ENCODE results near the gene RXRB.
A peak's percentile ranks its signal among the peaks of the same experiment; 100 is the strongest.

The RXRB gene

GRCh38 chr6:33200219-33201146 is at the start of gene RXRB, which contains the start of gene SLC39A7:
RXRB (minus strand) TSS chr6:33200665; CDS start chr6:33200476, 189 bp downstream.
SLC39A7 (plus strand) TSS chr6:33200867; CDS start chr6:33201246, 379 bp downstream.
- DNase-seq, result peak; percentile 100

- peak; percentile 31 for DNase-seq
Observed at GRCh38 chr6:33249732-33250630, 49.5 kb upstream of the RXRB start.

DNA sequence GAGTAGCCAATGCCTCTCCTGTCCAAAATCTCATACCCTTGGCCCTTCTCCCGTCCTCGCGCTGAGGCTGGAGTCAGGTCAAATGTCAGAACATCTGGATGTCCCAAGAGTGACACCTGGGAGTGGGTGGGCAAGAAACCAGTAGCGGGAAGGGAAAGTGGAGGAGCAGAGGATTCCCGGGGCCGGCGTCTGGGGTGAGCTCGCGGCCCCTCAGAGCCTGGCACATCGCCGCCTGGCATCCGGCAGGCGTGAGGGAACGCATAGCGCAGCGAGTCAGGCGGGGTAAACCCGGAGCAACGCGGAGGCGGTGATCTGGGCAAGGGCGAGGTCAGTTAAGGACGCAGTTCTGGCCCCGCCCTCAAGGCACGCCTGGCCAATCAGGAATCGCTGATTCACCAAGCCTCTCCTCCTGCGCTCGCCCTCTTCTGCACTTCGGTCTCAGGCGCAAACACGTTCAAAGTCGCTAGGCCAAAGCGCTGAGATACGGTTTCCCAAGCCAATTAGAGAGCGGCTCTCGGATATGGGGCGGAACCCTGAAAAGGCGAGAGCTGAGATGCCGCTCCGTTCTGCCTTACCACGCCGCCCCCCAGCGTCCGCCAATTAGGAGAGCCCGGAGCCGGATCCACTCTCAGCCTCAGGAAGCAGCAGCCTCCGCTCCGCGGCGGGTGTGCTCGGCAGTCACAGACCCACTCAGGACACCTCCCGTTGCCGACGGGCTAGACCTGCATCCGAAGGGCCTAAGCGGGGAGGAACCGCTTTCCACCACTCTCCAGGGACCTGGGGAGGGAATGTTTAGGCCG is 48.7 kb upstream of the RXRB start:
- DNase-seq, result peak; percentile 98

- no peak for DNase-seq
Observed at GRCh38 chr6:33248643-33248931, 48.1 kb upstream of the RXRB start.

GRCh38 chr6:33247977-33248642 is 47.6 kb upstream of the RXRB start:
- peak; percentile 96 for DNase-seq

DNA sequence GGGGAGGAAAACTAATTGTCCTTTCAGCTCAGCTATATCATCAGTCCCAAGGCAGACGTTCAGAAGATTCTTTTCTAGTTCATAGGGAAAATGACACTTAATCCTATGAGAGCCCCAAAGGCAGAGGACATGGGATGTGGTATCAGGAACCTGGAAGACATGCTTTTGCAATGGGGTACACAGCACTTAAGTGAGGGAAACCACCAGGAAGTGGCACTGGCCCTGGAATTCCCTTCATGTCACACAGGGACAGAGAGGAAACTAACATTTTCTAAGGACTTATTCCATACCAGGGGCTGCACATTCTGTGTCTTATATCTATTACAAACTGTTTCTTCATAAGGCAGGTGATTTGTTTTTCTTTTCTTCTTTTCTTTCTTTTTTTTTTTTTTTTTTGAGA is 43.0 kb upstream of the RXRB start:
- DNase-seq, result peak; percentile 31

DNA sequence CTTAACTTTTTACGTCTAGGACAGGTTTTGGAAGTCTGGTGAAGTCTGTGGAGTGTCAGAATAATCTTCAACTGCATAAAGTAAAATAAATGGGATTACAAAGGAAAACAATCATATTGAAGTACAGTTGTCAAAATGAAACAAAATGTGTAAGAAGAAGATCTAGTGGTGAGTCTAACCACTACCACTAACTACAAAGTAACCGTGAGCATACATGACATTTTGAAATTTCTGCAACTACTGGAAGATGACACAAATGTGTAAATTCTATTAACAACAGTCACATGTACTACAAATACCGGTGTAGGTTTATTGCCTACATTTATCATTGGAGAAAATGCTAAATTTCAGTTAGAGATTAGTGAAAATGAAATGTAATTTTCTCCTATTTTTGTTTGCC is 41.5 kb upstream of the RXRB start:
- no peak for DNase-seq

DNA sequence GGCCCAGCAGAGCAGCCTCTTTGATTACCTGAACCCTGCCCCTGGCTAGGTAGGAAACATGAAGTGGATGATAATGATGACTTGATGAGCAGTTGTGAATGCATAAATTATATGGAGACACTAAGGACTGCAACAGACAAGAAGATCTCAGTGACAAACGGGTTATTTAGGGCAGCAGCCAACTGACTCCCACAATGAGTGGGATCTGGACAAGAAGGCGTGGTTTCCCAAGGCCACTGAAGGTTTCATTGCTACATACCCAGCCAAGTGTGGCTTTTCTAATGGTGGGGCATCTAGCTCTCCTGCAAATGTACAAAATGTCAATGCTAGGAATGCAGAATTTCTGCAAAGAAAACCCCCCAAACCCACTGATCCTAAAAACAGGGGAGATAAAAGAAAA is 37.3 kb upstream of the RXRB start:
- DNase-seq, result no peak

- no peak for DNase-seq
Observed at GRCh38 chr6:33236852-33237251, 36.4 kb upstream of the RXRB start.

DNA sequence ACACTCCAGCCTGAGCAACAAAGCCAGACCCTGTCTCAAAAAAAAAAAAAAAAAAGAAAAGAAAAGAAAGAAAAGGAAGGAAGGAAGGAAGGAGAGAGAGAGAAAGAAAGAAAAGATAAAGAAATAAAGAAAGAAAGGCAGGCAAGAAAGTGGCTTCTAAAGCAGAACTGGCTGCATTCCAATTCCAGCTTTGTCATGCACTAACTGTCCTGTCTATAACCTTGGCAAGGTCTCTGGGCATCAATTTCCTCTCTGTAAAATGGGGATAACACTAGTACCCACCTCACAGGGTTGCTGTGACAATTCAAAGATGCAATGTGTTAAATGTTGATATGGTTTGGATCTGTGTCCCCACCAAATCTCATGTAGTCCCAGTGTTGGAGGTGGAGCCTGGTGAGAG is 35.9 kb upstream of the RXRB start:
- DNase-seq, result no peak

- DNase-seq, result no peak
Observed at GRCh38 chr6:33235221-33235634, 34.8 kb upstream of the RXRB start.

- DNase-seq, result peak; percentile 2
Observed at GRCh38 chr6:33226503-33227120, 26.1 kb upstream of the RXRB start.

GRCh38 chr6:33217681-33218080 is 17.2 kb upstream of the RXRB start:
- peak; percentile 48 for DNase-seq

- peak; percentile 31 for DNase-seq
Observed at GRCh38 chr6:33217246-33217645, 16.8 kb upstream of the RXRB start.

DNA sequence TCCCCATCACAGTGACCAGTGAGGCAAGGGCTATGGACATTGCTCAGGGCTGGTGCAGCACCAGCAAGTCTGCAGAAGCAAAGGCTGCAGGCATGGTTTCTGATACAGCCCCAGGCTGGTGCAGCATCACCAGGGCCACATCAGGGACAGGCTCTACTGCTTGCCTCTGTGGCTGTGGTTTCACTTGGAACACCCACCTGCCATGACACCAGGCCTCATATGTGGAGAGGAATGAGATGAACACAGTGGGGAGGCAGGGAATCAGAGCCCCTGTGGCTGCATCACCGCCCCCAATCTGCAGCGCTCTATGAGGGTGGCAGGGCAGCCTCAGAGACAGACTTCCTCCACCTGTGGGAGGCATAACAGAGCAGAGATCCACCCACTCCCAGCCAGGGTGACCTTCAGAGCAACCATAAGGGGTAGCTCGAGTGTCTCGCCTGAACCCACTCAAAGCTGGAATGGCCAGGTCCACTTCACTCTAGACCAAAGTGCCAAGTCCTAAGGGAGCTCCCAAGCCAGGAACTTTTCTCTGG is 15.7 kb upstream of the RXRB start:
- peak; percentile 42 for DNase-seq

DNA sequence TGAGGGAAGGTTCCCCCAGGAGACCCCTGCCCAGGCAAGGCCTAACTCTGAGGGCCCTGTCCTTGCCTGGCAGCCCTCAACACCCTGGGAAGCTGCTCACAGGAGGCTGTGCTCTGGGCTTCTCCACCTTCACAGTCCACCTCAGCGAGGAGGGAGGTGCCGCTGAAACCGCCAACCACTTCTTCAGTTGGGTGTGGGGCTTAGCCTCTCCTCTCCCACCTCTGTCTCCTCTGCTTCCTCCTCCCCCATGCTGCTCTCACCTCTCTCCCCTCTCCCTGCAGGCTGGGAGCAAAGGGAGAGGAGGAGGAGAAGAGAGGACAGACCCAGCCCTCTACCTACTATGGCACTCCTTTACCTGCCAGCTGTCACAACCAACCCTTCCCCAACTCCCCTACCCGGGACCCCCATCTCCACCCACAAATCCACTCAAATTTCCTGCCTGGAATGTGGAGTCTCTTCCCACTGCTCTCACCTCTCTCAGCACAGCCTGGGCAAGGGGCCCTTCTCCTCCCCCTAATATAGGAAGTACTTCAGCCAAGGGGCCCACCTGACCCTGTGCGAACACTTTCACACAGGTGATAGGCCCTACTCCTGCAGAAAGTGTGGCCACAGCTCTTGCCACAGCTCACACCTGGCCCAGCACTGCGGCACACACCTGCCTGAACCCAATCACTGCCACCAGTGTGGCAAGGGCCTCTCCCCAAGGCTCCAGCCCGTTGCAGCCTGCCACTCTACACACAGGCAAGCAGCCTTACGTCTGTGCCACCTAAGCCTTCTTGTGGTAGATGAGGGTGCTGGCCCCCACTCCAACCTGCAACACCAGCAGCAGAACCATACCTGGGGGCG is 15.0 kb upstream of the RXRB start:
- DNase-seq, result peak; percentile 60

DNA sequence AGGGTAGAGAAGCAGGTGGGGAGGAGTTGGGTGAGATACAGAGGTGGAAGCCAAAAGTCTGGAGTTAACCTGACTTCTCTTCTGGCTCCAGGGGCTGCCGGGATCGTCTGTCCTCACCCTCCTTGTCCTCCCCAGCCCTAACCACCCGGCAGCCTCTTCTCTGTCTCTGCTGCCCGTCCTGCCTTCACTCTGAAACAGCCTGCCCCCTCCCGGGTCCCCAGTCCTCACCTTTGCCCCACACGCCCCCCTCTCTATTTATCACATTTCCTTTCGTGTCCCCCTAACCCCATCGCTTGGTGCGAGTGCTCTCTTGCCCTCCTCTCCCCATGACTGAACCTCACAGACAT is 13.5 kb upstream of the RXRB start:
- no peak for DNase-seq

DNA sequence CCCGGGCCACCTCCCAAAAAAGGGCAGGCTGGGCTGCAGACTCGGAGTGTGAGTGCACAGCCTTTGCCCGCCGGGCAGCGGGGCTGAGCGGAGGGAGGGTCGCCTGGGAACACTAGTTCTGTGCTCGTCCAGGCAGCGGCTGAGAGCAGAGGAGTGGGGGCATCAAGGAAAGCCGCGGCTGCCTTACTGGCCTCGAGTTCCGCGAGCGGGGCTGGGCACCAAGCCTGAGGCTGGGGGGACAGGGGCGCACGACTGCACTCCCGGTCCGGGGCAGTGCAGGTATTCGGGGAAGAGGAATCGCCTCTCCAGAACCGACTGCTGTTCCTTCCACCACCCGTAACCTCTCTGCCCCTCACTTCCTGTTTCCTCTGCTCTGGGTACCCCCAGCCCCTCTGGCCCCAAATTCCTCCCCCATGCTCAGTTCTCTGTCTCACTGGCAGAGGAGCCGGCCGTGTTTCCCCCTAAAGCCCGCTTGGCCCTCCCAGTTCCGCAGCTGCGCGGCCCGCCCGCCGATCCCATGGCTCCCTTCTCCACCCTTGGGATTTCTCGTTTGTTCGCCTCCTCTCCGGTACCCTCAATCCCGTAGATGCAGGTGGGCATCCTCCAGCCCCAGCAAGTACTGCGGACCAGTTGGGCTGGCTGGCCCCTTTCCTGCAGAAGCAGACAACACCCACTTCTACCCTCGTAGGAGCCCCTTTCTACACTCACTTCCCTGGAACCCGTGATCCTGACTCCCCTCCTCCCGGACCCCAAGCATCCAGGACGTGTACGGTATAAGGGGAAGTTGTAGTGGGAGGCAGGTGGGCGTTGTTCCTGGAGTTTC is 12.9 kb upstream of the RXRB start:
- DNase-seq, result peak; percentile 66

DNA sequence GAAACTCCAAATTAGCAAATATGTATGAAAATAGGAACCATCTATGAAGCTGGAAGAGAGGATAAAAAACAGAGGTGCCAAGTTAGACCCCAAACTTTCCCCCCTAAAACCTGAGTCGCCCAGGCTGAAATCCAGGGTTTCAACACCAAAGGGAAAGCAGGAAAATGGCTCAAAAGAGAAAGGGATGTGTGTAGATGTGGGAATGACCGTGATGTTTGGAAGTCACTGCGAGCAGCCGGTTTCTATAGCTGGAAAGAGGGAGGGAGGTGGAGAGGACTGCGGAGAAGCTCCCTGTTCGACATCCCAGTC is 12.3 kb upstream of the RXRB start:
- no peak for DNase-seq
